ACC112 (cell line): ENCODE results near the gene IGLL5.

ENCODE experiments used
- H2AFZ ChIP-seq: fragments of 200-600 bp; sonication (generic); one replicate; pipeline ENCODE4 v1.6.0; 2017; ENCODE audit warnings: antibody characterized with exemption, low read length; ENCODE audit not compliant: unreplicated experiment
- H3K27ac ChIP-seq: fragments of 200-600 bp; sonication (generic); 2 replicates; pipeline ENCODE4 v1.5.1; 2014; ENCODE audit warnings: low read depth, mild to moderate bottlenecking, antibody characterized with exemption, low read length, moderate library complexity
- H3K27me3 ChIP-seq: fragments of 200-600 bp; sonication (generic); 2 replicates; pipeline ENCODE4 v1.6.1; 2014; ENCODE audit warnings: mild to moderate bottlenecking, antibody characterized with exemption, low read length, moderate library complexity, mixed read lengths; ENCODE audit not compliant: insufficient read depth
- H3K36me3 ChIP-seq: fragments of 200-600 bp; sonication (generic); 2 replicates; pipeline ENCODE4 v1.6.1; 2016; ENCODE audit warnings: mild to moderate bottlenecking, antibody characterized with exemption, low read length, moderate library complexity, mixed read lengths; ENCODE audit not compliant: insufficient read depth
- H3K4me1 ChIP-seq: fragments of 200-600 bp; sonication (generic); one replicate; pipeline ENCODE4 v1.6.1; 2016; ENCODE audit warnings: low read length, mixed read lengths; ENCODE audit not compliant: insufficient read depth, unreplicated experiment, control insufficient read depth
- H3K4me3 ChIP-seq: fragments of 200-600 bp; sonication (generic); 2 replicates; pipeline ENCODE4 v1.5.1; 2014; ENCODE audit warnings: mild to moderate bottlenecking, low read depth, low read length
- H3K79me2 ChIP-seq: fragments of 200-600 bp; sonication (generic); one replicate; pipeline ENCODE4 v1.6.0; 2016; ENCODE audit warnings: low read length; ENCODE audit not compliant: control insufficient read depth, unreplicated experiment, insufficient read depth

IGLL5 gene

DNA sequence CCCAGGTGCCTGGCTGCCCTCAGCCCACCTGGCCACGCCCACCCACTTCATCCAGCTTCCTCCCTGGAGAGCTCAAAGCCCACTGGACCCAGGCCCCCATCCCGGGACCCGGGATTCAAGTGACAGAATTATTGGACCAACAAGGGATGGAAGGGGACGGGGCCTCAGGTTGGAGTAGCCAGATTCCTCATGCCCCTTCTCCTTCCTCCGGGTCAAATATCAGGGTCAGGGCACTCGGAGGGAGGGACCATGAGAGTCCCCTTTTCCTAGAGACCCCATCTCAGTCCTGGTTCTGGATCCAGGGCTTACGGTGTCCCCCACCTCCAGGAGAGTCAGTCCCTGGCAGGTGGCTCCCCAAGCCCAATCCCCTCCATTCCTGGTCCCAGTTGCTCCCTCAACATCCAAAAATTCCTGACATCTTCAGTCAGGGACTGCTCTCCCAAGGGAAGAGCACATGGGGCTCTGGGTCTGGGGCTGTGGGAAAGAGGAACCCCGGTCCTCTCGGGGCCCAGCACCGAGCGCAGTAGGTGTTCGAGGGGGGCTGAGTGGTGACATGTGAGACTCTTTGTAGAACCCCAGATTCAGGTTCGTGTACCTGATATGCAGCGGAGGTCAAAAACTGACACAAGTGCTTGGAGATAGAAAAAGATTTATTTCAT lies 37.7 kb downstream of the IGLL5 start:
- H3K79me2 ChIP-seq, result no peaks in the 10 kb centered on the region

DNA sequence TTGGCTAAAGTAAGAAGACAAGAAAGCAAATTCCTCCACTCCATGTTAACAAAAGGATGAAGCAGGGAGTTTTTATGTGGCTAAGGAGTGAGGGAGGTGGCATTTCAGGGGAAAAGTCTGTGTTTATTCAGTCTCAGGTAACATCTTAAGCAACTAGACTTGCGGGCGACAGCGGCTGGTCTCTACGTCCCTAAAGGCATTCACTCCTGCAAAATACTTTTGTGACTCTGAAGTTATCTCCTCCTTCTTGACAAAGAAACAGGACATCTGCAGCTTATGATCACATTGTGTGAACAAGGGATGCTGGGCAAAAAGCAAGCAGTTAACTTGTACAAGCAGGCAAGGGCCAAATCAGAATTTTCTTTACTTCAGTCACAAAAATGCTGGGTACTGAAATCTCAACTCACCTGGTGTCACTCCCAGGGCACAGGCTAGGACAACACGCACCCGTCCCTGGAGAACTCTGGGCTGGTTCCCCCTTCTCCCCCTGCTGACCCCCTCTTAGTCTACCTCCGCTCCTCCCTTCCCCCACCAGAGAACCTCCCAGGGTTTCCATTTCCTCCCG lies 38.3 kb downstream of the IGLL5 start:
- no peaks in the 10 kb centered on the region for H3K27me3 ChIP-seq
- no peaks in the 10 kb centered on the region for H3K36me3 ChIP-seq
- H3K4me3 ChIP-seq, result no peak overlapping the region
- H2AFZ ChIP-seq, result no peak overlapping the region
- peaks cover 9% of the 10 kb centered on the region for H3K4me1 ChIP-seq
- H3K27ac ChIP-seq, result no peak overlapping the region
- no peaks in the 10 kb centered on the region for H3K79me2 ChIP-seq

More for the DNA sequence above, 37.7 kb downstream of the IGLL5 start:
- no peaks in the 10 kb centered on the region for H3K27me3 ChIP-seq
- H3K4me1 ChIP-seq, result peaks cover 9% of the 10 kb centered on the region
- no peaks in the 10 kb centered on the region for H3K36me3 ChIP-seq
- H2AFZ ChIP-seq, result no peak overlapping the region
- no peak overlapping the region for H3K27ac ChIP-seq
- H3K4me3 ChIP-seq, result no peak overlapping the region

DNA sequence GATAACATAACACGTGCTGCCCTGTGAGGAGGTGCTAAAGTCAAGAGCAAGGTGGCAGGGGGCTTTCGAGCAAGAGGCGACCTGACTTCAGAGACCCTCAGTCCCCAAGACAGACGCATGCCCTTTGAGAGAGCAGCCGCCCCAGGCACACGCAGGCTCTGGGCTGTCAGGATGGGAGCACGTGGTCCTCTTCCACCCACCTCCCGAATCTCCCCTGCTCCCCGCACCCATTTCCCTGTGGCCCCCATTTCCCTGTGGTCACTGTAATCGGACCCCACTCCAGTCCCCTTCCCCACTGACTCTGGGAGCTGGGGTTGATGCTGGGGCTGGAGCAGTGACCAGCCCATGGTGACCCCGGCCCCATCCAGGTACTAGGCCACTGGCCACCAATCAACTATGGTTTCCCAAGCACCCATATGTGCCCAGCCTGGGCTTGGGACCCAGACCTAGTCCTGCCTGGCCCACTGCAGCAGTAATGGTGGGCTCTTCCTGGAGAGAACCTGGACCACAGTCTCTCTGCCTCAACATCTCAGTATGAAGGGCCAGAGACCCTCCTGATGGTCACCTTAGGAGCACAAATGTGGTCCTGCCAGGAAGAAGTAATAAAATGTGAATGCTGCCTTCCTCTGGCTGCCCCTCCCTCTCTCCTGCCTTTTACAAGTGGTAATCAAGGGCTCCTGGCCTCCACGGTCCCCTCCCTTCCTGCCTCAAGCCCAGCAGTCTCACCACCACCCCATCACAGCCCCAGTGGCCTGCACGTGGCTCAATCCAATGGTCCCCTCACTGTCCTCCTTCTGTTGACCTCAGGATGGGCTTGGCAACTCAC lies 39.0 kb downstream of the IGLL5 start:
- Histone ChIP-seq H3K27me3 (no peaks in the 10 kb centered on the region), H3K4me3 (no peak overlapping the region)

DNA sequence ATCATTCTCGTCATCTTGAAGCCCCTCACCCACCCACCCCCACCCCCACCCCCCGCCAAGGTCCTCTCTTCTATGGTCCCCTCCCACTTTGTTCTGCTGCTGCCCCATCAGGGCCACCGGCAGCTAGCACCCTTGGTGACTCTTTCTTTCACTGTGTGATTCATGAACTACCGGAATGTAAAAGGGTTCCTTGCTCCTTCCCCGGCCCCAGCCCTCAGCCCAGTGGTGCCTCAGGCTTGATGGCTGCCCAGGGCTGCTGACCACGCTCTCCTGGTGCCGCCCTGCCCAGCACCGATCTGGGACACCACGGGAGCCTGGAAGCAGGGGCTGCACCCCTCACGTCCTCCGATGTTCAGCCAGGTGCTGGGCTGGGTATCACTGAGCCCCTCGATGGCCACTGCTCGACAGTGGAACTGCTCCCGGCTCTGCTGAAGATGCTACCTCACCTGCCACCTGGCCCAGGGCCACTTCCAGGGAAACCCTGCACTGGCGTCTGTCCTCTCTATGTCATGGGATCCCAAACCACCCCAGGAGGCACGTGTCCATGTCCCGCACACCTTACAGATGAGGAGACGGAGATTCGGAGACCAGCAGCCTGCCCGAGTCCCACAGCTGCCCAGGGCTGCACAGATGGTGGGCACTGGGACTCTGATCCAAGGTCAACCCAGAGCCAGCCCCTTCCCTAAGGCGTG lies 39.7 kb downstream of the IGLL5 start:
- no peak overlapping the region for H3K4me3 ChIP-seq
- H3K27ac ChIP-seq, result no peak overlapping the region
- H3K27me3 ChIP-seq, result no peaks in the 10 kb centered on the region
- no peaks in the 10 kb centered on the region for H3K36me3 ChIP-seq
- H3K4me1 ChIP-seq, result peaks cover 9% of the 10 kb centered on the region
- no peaks in the 10 kb centered on the region for H3K79me2 ChIP-seq
- H2AFZ ChIP-seq, result no peak overlapping the region

More for the DNA sequence above, 39.0 kb downstream of the IGLL5 start:
- H3K79me2 ChIP-seq, result no peaks in the 10 kb centered on the region
- no peak overlapping the region for H2AFZ ChIP-seq
- no peak overlapping the region for H3K27ac ChIP-seq
- no peaks in the 10 kb centered on the region for H3K36me3 ChIP-seq
- peaks cover 9% of the 10 kb centered on the region for H3K4me1 ChIP-seq

DNA sequence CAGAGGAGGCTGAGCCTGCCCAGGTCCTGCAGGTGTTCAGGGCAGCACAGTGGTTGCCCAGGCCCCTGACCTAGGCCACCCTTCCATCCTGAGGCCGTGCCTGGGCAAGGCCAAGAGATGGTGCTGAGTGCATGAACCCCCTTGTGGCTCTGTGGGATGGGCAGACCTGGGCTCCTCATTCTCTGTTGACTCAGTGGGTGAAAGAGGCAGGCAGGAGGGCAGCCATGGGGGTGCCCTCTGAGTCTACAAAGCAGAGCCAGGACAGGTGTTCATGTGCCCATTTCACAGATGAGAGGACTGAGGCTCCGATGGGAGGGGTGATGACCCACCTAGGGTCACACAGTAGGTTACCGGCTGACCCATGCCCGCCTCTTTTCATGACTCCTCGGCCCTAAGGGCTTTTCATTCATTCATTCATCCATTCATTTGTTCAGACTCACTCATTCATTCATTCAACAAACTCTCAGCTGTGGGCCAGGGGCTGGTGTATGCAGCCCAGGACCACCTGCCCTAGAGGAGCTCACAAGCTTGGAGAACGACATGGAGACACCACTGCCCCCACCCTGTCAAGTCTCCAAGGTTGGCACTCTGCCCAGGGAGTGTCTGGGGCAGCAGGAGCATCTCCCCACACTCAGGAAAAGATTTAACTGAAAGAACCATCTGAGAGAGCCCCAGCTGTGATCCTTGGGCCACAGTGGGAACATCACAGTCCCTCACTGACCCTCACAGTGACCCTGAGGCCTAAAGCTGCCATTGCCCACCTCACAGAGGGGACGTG lies 40.5 kb downstream of the IGLL5 start:
- H3K79me2 ChIP-seq, result no peaks in the 10 kb centered on the region
- no peak overlapping the region for H3K4me3 ChIP-seq
- peaks cover 9% of the 10 kb centered on the region for H3K4me1 ChIP-seq
- no peaks in the 10 kb centered on the region for H3K36me3 ChIP-seq
- no peaks in the 10 kb centered on the region for H3K27me3 ChIP-seq
- no peak overlapping the region for H2AFZ ChIP-seq
- H3K27ac ChIP-seq, result no peak overlapping the region

DNA sequence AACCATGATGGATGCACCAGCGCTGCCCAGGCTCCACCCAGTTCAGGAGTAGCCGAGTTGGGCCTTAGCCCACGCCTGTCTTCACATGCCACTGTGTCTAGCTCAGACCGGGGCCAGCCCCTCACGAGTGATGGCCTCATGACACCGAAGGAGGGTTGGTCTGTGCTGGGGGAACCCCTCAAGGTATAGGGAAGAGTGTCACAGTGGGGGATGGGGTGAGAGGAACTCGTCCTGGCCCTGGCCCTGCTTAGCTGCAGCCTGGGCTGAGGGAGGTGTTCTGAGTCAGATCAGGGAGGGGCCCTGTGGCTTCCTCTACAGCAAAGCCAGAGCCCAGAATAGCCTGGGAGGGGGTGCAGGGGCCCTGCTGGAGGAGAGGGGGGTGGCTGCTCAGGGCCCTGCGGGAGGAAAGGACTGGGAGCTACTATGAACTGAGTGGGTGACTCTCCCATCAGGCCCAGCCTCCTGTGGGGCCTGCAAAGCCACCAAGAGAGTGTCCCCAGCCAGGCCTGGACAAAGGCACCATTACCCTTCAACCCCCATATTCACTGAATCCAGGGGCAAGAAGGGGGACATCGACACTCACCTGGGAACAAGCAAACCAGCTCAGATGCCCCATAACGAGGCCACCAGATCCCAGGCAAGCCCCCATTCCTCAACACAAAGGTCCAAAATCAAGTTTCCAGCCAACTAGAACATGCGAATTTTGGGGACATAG lies 41.2 kb downstream of the IGLL5 start:
- H3K4me3 ChIP-seq, result no peak overlapping the region
- H3K27ac ChIP-seq, result no peak overlapping the region
- H3K79me2 ChIP-seq, result no peaks in the 10 kb centered on the region
- no peak overlapping the region for H2AFZ ChIP-seq
- H3K4me1 ChIP-seq, result peaks cover 9% of the 10 kb centered on the region
- H3K27me3 ChIP-seq, result no peaks in the 10 kb centered on the region
- H3K36me3 ChIP-seq, result no peaks in the 10 kb centered on the region

DNA sequence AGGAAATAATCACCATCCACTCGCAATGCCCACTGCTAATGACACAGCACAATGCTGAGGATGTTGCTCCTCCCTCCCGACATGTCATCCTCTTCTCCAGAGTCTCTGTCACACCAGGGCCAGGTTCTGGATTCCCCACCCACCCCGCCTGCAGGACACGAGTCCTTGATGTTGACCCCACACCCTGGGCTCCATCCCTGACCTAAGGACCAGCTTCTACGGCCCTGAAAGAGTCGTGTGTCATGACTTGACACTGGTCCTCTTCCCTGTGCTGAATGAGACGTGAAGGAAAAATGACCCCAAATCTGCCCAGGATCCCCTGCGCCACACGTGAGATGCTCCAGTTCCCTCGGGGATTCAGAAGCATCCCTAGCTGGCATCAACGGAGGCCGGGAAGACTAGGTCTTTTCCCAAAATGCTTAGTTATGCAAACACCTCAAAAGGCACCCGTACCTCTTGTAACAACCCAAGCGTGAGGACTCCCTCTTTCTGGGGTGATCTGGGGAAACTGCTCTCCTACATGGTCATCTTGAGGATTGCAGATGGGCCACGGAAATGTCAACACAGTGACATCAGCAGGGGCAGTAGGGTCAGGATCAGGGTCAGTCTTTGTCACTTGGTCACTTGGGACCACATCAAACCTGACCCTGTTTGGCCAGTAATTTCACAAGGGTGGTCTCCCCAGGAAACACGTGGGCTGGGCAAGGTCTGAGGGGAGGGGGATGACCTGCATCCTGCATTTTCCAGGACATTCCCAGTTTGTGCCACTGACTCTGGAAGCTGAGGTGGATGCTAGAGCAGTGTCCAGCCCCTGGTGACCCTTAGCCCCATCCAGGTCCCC lies 42.0 kb downstream of the IGLL5 start:
- Histone ChIP-seq H3K4me1 (peaks cover 9% of the 10 kb centered on the region), H3K27ac (no peak overlapping the region), H3K4me3 (no peak overlapping the region), H3K36me3 (no peaks in the 10 kb centered on the region), H2AFZ (no peak overlapping the region), H3K79me2 (no peaks in the 10 kb centered on the region), H3K27me3 (no peaks in the 10 kb centered on the region)

DNA sequence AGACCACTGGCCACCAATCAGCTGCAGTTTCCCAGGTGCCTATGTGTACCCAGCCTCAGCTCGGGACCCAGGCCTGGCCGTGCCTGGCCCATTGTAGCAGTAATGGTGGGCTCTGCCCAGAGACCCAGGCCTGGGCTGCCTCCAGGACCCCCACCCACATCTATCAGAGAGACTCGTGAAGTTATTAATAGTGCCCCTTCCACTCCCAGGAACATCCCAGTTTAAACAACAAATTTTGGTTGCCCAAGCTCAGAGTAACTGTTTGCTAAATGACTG lies 42.5 kb downstream of the IGLL5 start:
- no peak overlapping the region for H2AFZ ChIP-seq
- H3K27ac ChIP-seq, result no peak overlapping the region
- H3K36me3 ChIP-seq, result no peaks in the 10 kb centered on the region
- H3K79me2 ChIP-seq, result no peaks in the 10 kb centered on the region
- peaks cover 9% of the 10 kb centered on the region for H3K4me1 ChIP-seq
- H3K4me3 ChIP-seq, result no peak overlapping the region
- no peaks in the 10 kb centered on the region for H3K27me3 ChIP-seq
